OCI-LY1 (cell line): Measurements from ENCODE around the gene DRAM1.

Experiments used
- H2AFZ ChIP-seq: fragments of 200-600 bp; sonication (generic), shearing (Covaris generic); 2 replicates; pipeline ENCODE4 v1.6.0; 2014; ENCODE audit warnings: antibody characterized with exemption, mild to moderate bottlenecking, low read length
- H3F3A ChIP-seq: fragments of 200-600 bp; sonication (generic), shearing (Covaris generic); 2 replicates; pipeline ENCODE4 v1.6.0; 2014; ENCODE audit warnings: mild to moderate bottlenecking, antibody characterized with exemption, low read length, moderate library complexity; ENCODE audit not compliant: insufficient read depth
- H3K27ac ChIP-seq: fragments of 200-600 bp; sonication (generic); 2 replicates; pipeline ENCODE4 v1.5.1; 2014; ENCODE audit warnings: low read length, mixed run types, mild to moderate bottlenecking, low read depth; ENCODE audit not compliant: poor library complexity, severe bottlenecking
- H3K27me3 ChIP-seq: fragments of 200-600 bp; sonication (generic); 2 replicates; pipeline ENCODE4 v1.6.0; 2014; ENCODE audit warnings: antibody characterized with exemption, mild to moderate bottlenecking, low read length, moderate library complexity; ENCODE audit not compliant: insufficient read depth
- H3K36me3 ChIP-seq: fragments of 200-600 bp; sonication (generic); 2 replicates; pipeline ENCODE4 v1.6.1; 2014; ENCODE audit warnings: mild to moderate bottlenecking, antibody characterized with exemption, low read length, moderate library complexity, mixed read lengths; ENCODE audit not compliant: insufficient read depth
- H3K4me1 ChIP-seq: fragments of 200-600 bp; sonication (generic); 2 replicates; pipeline ENCODE4 v1.5.1; 2014; ENCODE audit warnings: mild to moderate bottlenecking, low read length, moderate library complexity; ENCODE audit not compliant: insufficient read depth, severe bottlenecking
- H3K4me2 ChIP-seq: fragments of 200-600 bp; sonication (generic), shearing (Covaris generic); 2 replicates; pipeline ENCODE4 v1.6.1; 2014; ENCODE audit warnings: low read length
- H3K4me3 ChIP-seq: fragments of 200-600 bp; sonication (generic); 2 replicates; pipeline ENCODE4 v1.5.1; 2014; ENCODE audit warnings: low read length, low read depth, mild to moderate bottlenecking, mixed read lengths; ENCODE audit not compliant: poor library complexity, severe bottlenecking
- H3K79me2 ChIP-seq: fragments of 200-600 bp; shearing (Covaris generic); 2 replicates; pipeline ENCODE4 v1.6.1; 2016; ENCODE audit warnings: mixed run types, low read length, mixed read lengths; ENCODE audit not compliant: insufficient read depth
- H3K9ac ChIP-seq: fragments of 200-600 bp; sonication (generic), shearing (Covaris generic); 2 replicates; pipeline ENCODE4 v1.6.1; 2014; ENCODE audit warnings: mild to moderate bottlenecking, low read length, mixed read lengths
- H3K9me2 ChIP-seq: fragments of 200-600 bp; sonication (generic), shearing (Covaris generic); 2 replicates; pipeline ENCODE4 v1.6.1; 2014; ENCODE audit warnings: low read depth, mild to moderate bottlenecking, low read length, mixed read lengths
- H3K9me3 ChIP-seq: fragments of 200-600 bp; shearing (Covaris generic); 2 replicates; pipeline ENCODE4 v1.6.1; 2014; ENCODE audit warnings: low read length, mixed read lengths
- H4K20me1 ChIP-seq: fragments of 200-600 bp; sonication (generic), shearing (Covaris generic); 2 replicates; pipeline ENCODE4 v1.6.0; 2016; ENCODE audit warnings: mild to moderate bottlenecking, low read length; ENCODE audit not compliant: insufficient read depth
- EZH2 ChIP-seq: fragments of 200-600 bp; sonication (generic), shearing (Covaris generic); IDR thresholded peaks from 2 replicates; pipeline ENCODE4 v1.8.0; 2017; ENCODE audit warnings: borderline replicate concordance, mixed run types, mild to moderate bottlenecking, antibody characterized with exemption, low read length, moderate library complexity, mixed read lengths
- TF ChIP-seq, protein P1 (sequence below): fragments of 200-600 bp; sonication (generic), shearing (Covaris generic); IDR thresholded peaks from 2 replicates; pipeline ENCODE4 v1.5.1; 2017; ENCODE audit warnings: mild to moderate bottlenecking, antibody characterized with exemption, low read length, moderate library complexity, mixed read lengths

Gene DRAM1

GRCh38 chr12:101939856-101940265, 62.5 kb downstream of the DRAM1 start:
- no peak overlapping the region for H2AFZ ChIP-seq
- no peaks in the 10 kb centered on the region for H3K27me3 ChIP-seq
- no peaks in the 10 kb centered on the region for H4K20me1 ChIP-seq
- no peak overlapping the region for H3K4me3 ChIP-seq
- no peak overlapping the region for H3K4me2 ChIP-seq
- H3K9me3 ChIP-seq, result no peaks in the 10 kb centered on the region
- no peak for TF ChIP-seq EZH2
- TF ChIP-seq, protein P1, sequence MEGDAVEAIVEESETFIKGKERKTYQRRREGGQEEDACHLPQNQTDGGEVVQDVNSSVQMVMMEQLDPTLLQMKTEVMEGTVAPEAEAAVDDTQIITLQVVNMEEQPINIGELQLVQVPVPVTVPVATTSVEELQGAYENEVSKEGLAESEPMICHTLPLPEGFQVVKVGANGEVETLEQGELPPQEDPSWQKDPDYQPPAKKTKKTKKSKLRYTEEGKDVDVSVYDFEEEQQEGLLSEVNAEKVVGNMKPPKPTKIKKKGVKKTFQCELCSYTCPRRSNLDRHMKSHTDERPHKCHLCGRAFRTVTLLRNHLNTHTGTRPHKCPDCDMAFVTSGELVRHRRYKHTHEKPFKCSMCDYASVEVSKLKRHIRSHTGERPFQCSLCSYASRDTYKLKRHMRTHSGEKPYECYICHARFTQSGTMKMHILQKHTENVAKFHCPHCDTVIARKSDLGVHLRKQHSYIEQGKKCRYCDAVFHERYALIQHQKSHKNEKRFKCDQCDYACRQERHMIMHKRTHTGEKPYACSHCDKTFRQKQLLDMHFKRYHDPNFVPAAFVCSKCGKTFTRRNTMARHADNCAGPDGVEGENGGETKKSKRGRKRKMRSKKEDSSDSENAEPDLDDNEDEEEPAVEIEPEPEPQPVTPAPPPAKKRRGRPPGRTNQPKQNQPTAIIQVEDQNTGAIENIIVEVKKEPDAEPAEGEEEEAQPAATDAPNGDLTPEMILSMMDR, result peak; percentile 87
- H3K27ac ChIP-seq, result no peak overlapping the region
- no peak overlapping the region for H3K9ac ChIP-seq
- H3F3A ChIP-seq, result no peaks in the 10 kb centered on the region
- no peaks in the 10 kb centered on the region for H3K4me1 ChIP-seq
- no peaks in the 10 kb centered on the region for H3K9me2 ChIP-seq
- no peaks in the 10 kb centered on the region for H3K36me3 ChIP-seq
- H3K79me2 ChIP-seq, result no peaks in the 10 kb centered on the region

DNA sequence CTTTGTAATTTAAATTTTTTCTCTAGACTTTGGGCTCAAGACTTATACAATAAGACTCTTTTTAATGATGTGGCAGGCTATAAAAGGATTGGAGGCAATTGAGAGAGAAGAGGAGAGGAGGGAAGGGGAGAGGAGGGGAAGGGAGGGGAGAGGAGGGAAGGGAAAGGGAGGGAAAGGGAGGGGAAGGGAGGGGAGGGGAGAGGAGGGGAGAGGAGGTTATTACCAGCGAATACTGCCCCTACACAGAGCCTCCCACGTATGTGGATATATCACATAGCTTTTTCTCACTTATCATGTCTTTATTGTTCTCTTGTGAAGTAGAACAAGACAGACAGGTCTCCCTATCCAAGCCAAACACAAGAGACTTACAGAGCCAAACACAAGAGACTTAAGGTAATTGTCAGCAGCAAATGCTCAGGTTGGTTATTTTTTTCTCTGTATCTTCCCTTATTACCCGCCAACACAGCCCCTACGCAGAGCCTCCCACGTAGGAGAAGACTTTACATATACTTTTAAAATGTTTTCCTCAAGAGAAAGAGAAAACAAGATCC, 63.1 kb downstream of the DRAM1 start:
- no peaks in the 10 kb centered on the region for H3K27me3 ChIP-seq
- no peak overlapping the region for H3K4me3 ChIP-seq
- no peaks in the 10 kb centered on the region for H3K36me3 ChIP-seq
- no peaks in the 10 kb centered on the region for H3F3A ChIP-seq
- no peak overlapping the region for H3K9ac ChIP-seq
- no peak overlapping the region for H3K4me2 ChIP-seq
- TF ChIP-seq EZH2, result no peak
- TF ChIP-seq, protein P1, result no peak
- H2AFZ ChIP-seq, result no peak overlapping the region
- no peaks in the 10 kb centered on the region for H3K4me1 ChIP-seq
- H3K27ac ChIP-seq, result no peak overlapping the region
- H3K9me2 ChIP-seq, result no peaks in the 10 kb centered on the region
- H3K9me3 ChIP-seq, result no peaks in the 10 kb centered on the region
- H3K79me2 ChIP-seq, result no peaks in the 10 kb centered on the region
- H4K20me1 ChIP-seq, result no peaks in the 10 kb centered on the region

- no peak for TF ChIP-seq EZH2
- TF ChIP-seq, protein P1, result no peak
- Histone ChIP-seq H3K4me3 (no peak overlapping the region), H3K9me2 (no peaks in the 10 kb centered on the region), H3K9me3 (no peaks in the 10 kb centered on the region), H3K27me3 (no peaks in the 10 kb centered on the region), H3K4me1 (no peaks in the 10 kb centered on the region), H4K20me1 (no peaks in the 10 kb centered on the region), H3K79me2 (no peaks in the 10 kb centered on the region), H3F3A (no peaks in the 10 kb centered on the region), H3K4me2 (no peak overlapping the region), H2AFZ (no peak overlapping the region), H3K27ac (no peak overlapping the region), H3K9ac (no peak overlapping the region), H3K36me3 (no peaks in the 10 kb centered on the region)
Observed at GRCh38 chr12:101941306-101942249, 64.2 kb downstream of the DRAM1 start.
